H9 (cell line): Measurements from ENCODE around the gene TMEM229A. TPM values are rescaled to one million over a fixed set of nuclear protein-coding genes. Genes with fewer than 3 reads are reported as not detected.

ENCODE experiments used
- DNase-seq: peaks from one replicate; pipeline ENCODE4 v3.0.0-alpha.2; 2017
- H2AFZ ChIP-seq: one replicate; pipeline ENCODE4 v1.6.1; 2013; ENCODE audit warnings: mild to moderate bottlenecking, low read length, control low read depth, moderate library complexity
- H2AK5ac ChIP-seq: 2 replicates; pipeline ENCODE4 v1.6.1; 2013; ENCODE audit warnings: low read length, control low read depth, mixed read lengths; ENCODE audit not compliant: insufficient read length
- H2BK120ac ChIP-seq: one replicate; pipeline ENCODE4 v1.6.1; 2013; ENCODE audit warnings: low read depth, mild to moderate bottlenecking, low read length, control low read depth, inconsistent platforms; ENCODE audit not compliant: poor library complexity, severe bottlenecking
- H2BK12ac ChIP-seq: 2 replicates; pipeline ENCODE4 v1.6.1; 2013; ENCODE audit warnings: low read length, control low read depth, mixed read lengths, low read depth; ENCODE audit not compliant: insufficient read length
- H2BK15ac ChIP-seq: 2 replicates; pipeline ENCODE4 v1.6.1; 2013; ENCODE audit warnings: low read depth, low read length, control low read depth
- H2BK20ac ChIP-seq: one replicate; pipeline ENCODE4 v1.6.1; 2013; ENCODE audit warnings: low read depth, mild to moderate bottlenecking, low read length, control low read depth, inconsistent platforms; ENCODE audit not compliant: poor library complexity, severe bottlenecking
- H2BK5ac ChIP-seq: 2 replicates; pipeline ENCODE4 v1.6.1; 2013; ENCODE audit warnings: low read length, control low read depth, mixed read lengths; ENCODE audit not compliant: insufficient read length
- H3K14ac ChIP-seq: 2 replicates; pipeline ENCODE4 v1.6.1; 2013; ENCODE audit warnings: low read length, control low read depth; ENCODE audit not compliant: insufficient read depth
- H3K18ac ChIP-seq: 2 replicates; pipeline ENCODE4 v1.6.1; 2013; ENCODE audit warnings: low read depth, mild to moderate bottlenecking, mixed read lengths, low read length, control low read depth; ENCODE audit not compliant: insufficient read length
- H3K23ac ChIP-seq: 2 replicates; pipeline ENCODE4 v1.6.1; 2013; ENCODE audit warnings: low read length, control low read depth, mixed read lengths, low read depth; ENCODE audit not compliant: insufficient read length
- H3K23me2 ChIP-seq: 2 replicates; pipeline ENCODE4 v1.6.1; 2013; ENCODE audit warnings: low read depth, mild to moderate bottlenecking, mixed read lengths, low read length, control low read depth; ENCODE audit not compliant: insufficient read length, poor library complexity, severe bottlenecking
- H3K27ac ChIP-seq: 2 replicates; pipeline ENCODE4 v1.5.1; 2013; ENCODE audit warnings: low read length, control low read depth, mixed read lengths, low read depth; ENCODE audit not compliant: insufficient read length
- H3K27me3 ChIP-seq: 2 replicates; pipeline ENCODE4 v1.6.1; 2013; ENCODE audit warnings: low read length, control low read depth, inconsistent platforms; ENCODE audit not compliant: insufficient read depth
- H3K4ac ChIP-seq: 2 replicates; pipeline ENCODE4 v1.6.1; 2013; ENCODE audit warnings: low read depth, mild to moderate bottlenecking, control low read depth, inconsistent platforms, low read length, moderate library complexity
- H3K4me1 ChIP-seq: 2 replicates; pipeline ENCODE4 v1.6.1; 2013; ENCODE audit warnings: low read length, control low read depth, inconsistent platforms; ENCODE audit not compliant: insufficient read depth
- H3K4me2 ChIP-seq: 2 replicates; pipeline ENCODE4 v1.6.1; 2013; ENCODE audit warnings: low read length, control low read depth, mixed read lengths; ENCODE audit not compliant: insufficient read length, insufficient read depth
- H3K56ac ChIP-seq: 2 replicates; pipeline ENCODE4 v1.6.1; 2013; ENCODE audit warnings: low read depth, mild to moderate bottlenecking, mixed read lengths, low read length, control low read depth; ENCODE audit not compliant: insufficient read length
- H3K79me1 ChIP-seq: 2 replicates; pipeline ENCODE4 v1.6.1; 2013; ENCODE audit warnings: low read depth, mild to moderate bottlenecking, moderate library complexity, low read length, control low read depth, inconsistent platforms; ENCODE audit not compliant: insufficient read depth, poor library complexity, severe bottlenecking
- H3K79me2 ChIP-seq: 2 replicates; pipeline ENCODE4 v1.6.1; 2013; ENCODE audit warnings: low read length, control low read depth, inconsistent platforms; ENCODE audit not compliant: insufficient read depth
- H3K9ac ChIP-seq: 2 replicates; pipeline ENCODE4 v1.6.1; 2013; ENCODE audit warnings: low read length, control low read depth, mixed read lengths; ENCODE audit not compliant: insufficient read length; ENCODE audit errors: extremely low read depth
- H3K9me3 ChIP-seq: one replicate; pipeline ENCODE4 v1.6.1; 2013; ENCODE audit warnings: low read depth, low read length, inconsistent platforms; ENCODE audit not compliant: control insufficient read depth
- H3T11ph ChIP-seq: one replicate; pipeline ENCODE4 v1.6.1; 2013; ENCODE audit warnings: mild to moderate bottlenecking, low read length, control low read depth, inconsistent platforms
- H4K20me1 ChIP-seq: one replicate; pipeline ENCODE4 v1.6.1; 2013; ENCODE audit not compliant: control insufficient read depth, insufficient read length, insufficient read depth
- H4K5ac ChIP-seq: 2 replicates; pipeline ENCODE4 v1.6.1; 2013; ENCODE audit warnings: low read depth, mild to moderate bottlenecking, mixed read lengths, low read length, control low read depth; ENCODE audit not compliant: insufficient read length
- H4K8ac ChIP-seq: replicated peaks from 2 replicates; pipeline ENCODE4 v1.6.1; 2013; ENCODE audit warnings: low read length, control low read depth, mixed read lengths, low read depth; ENCODE audit not compliant: insufficient read length
- H4K91ac ChIP-seq: 2 replicates; pipeline ENCODE4 v1.6.1; 2013; ENCODE audit warnings: low read depth, mild to moderate bottlenecking, moderate library complexity, mixed read lengths, low read length, control low read depth; ENCODE audit not compliant: insufficient read length
- H3K27ac Mint-ChIP-seq, 3 experiments: 2 replicates in 2 of 3; 3 replicates in 1 of 3; pipeline ENCODE4 v1.8.0; 2020 to 2021; ENCODE audit warnings: mixed read lengths in 3 of 3, mild to moderate bottlenecking in 1 of 3, moderate library complexity in 1 of 3
- H3K27me3 Mint-ChIP-seq: 2 replicates; pipeline ENCODE4 v1.8.0; 2021; ENCODE audit warnings: low read depth, mild to moderate bottlenecking, moderate library complexity, mixed read lengths
- H3K36me3 Mint-ChIP-seq, 3 experiments: 2 replicates in 2 of 3; 3 replicates in 1 of 3; pipeline ENCODE4 v1.8.0; 2020 to 2021; ENCODE audit warnings: low read depth in 3 of 3, mixed read lengths in 3 of 3; ENCODE audit not compliant: insufficient read depth in 1 of 3
- H3K4me1 Mint-ChIP-seq, 2 experiments: 2 replicates each; pipeline ENCODE4 v1.8.0; 2020; ENCODE audit warnings: mixed read lengths in 2 of 2
- H3K4me3 Mint-ChIP-seq, 2 experiments: 2 replicates in 1 of 2; 3 replicates in 1 of 2; pipeline ENCODE4 v1.8.0; 2020 to 2021; ENCODE audit warnings: mild to moderate bottlenecking in 2 of 2, mixed read lengths in 2 of 2, moderate library complexity in 1 of 2
- H3K9me3 Mint-ChIP-seq, 2 experiments: 2 replicates in 1 of 2; 3 replicates in 1 of 2; pipeline ENCODE4 v1.8.0; 2020; ENCODE audit warnings: mild to moderate bottlenecking in 2 of 2, mixed read lengths in 2 of 2, moderate library complexity in 1 of 2
- WGBS: extraction: QIAGEN DNeasy Blood & Tissue Kit; methylation state at CpG from one replicate; pipeline ENCODE4 v1.1.7; 2013; ENCODE audit warnings: missing lambda C conversion rate, low lambda C conversion rate, mixed read lengths; ENCODE audit not compliant: insufficient read length; ENCODE audit errors: extremely low coverage; 5-methylcytosine and 5-hydroxymethylcytosine counted together
- total RNA-seq: library from RNA; stranded (reverse); gene quantifications from 2 replicates; pipeline ENCODE4 v1.2.1, GENCODE V29; 2021
- TF ChIP-seq, protein P1 (sequence below): fragments of 200-600 bp; sonication (generic); conservative IDR thresholded peaks from 3 replicates; pipeline ENCODE4 v1.8.0; 2021; ENCODE audit warnings: antibody characterized with exemption, mild to moderate bottlenecking

TMEM229A gene
- total RNA-seq, 1 experiment from 2014 or later, result 0.37 TPM

- Mint-ChIP-seq H3K9me3 (no peaks in the 10 kb centered on the region), H3K4me3 (no peak overlapping the region), H3K4me1 (no peaks in the 10 kb centered on the region), H3K27ac (no peak overlapping the region), H3K27me3 (no peaks in the 10 kb centered on the region; the same call in 1 of the 2 replicates), H3K36me3 (no peaks in the 10 kb centered on the region)
- Histone ChIP-seq H2BK15ac (no peak overlapping the region), H4K91ac (no peak overlapping the region), H3K14ac (no peak overlapping the region), H3K4ac (no peak overlapping the region), H3K9ac (no peak overlapping the region), H3K4me2 (no peak overlapping the region), H3K23ac (no peak overlapping the region), H3K18ac (no peak overlapping the region), H3K27me3 (no peaks in the 10 kb centered on the region), H2AFZ (no peak overlapping the region), H2BK5ac (no peak overlapping the region), H2BK20ac (no peak overlapping the region), H3K23me2 (no peaks in the 10 kb centered on the region), H3K4me1 (no peaks in the 10 kb centered on the region), H3K27ac (no peak overlapping the region), H3K9me3 (no peaks in the 10 kb centered on the region), H2BK120ac (no peak overlapping the region), H3T11ph (no peak overlapping the region), H4K5ac (no peak overlapping the region), H2AK5ac (no peak overlapping the region), H3K79me1 (no peaks in the 10 kb centered on the region), H3K56ac (no peak overlapping the region), H2BK12ac (no peak overlapping the region), H3K79me2 (no peaks in the 10 kb centered on the region), H4K20me1 (no peaks in the 10 kb centered on the region), H4K8ac (no peak overlapping the region)
- no CpG with 5 or more reads among the region's 1 CpG for WGBS
- TF ChIP-seq, protein P1, sequence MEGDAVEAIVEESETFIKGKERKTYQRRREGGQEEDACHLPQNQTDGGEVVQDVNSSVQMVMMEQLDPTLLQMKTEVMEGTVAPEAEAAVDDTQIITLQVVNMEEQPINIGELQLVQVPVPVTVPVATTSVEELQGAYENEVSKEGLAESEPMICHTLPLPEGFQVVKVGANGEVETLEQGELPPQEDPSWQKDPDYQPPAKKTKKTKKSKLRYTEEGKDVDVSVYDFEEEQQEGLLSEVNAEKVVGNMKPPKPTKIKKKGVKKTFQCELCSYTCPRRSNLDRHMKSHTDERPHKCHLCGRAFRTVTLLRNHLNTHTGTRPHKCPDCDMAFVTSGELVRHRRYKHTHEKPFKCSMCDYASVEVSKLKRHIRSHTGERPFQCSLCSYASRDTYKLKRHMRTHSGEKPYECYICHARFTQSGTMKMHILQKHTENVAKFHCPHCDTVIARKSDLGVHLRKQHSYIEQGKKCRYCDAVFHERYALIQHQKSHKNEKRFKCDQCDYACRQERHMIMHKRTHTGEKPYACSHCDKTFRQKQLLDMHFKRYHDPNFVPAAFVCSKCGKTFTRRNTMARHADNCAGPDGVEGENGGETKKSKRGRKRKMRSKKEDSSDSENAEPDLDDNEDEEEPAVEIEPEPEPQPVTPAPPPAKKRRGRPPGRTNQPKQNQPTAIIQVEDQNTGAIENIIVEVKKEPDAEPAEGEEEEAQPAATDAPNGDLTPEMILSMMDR, result no peak
- no peak for DNase-seq
Observed at GRCh38 chr7:124071843-124072242, 39.0 kb upstream of the TMEM229A start.
